KBM-7 (cell line): ENCODE data around the gene ADGRL4.

Experiments
- DNase-seq: peaks from one replicate; pipeline ENCODE4 v3.0.0-alpha.2; 2015
- in situ Hi-C: fragments of 300-500 bp; cut with MboI; formaldehyde crosslinking; loops from 2 replicates; pipeline ENCODE4 v1.14.3; 2020; ENCODE audit warnings: low sequenced_read_pairs, low pct_unique_long_range_greater_than_20kb, mixed read lengths

ADGRL4 gene

GRCh38 chr1:78854556-78854955, 152.0 kb downstream of the ADGRL4 start:
- in situ Hi-C loops = no loop called here
- DNase-seq = no peak

GRCh38 chr1:78843546-78843945, 163.0 kb downstream of the ADGRL4 start:
- no peak for DNase-seq

GRCh38 chr1:78843111-78843510, 163.4 kb downstream of the ADGRL4 start:
- no peak for DNase-seq
- in situ Hi-C loops = no loop called here

More at GRCh38 chr1:78843546-78843945, 163.0 kb downstream of the ADGRL4 start:
- in situ Hi-C loops = no loop called here

GRCh38 chr1:78840453-78841271, 165.9 kb downstream of the ADGRL4 start:
- no peak for DNase-seq
- in situ Hi-C loops = no loop called here
